K562 (cell line): ENCODE measurements around the gene GFOD1. TPM values are rescaled to one million over a fixed set of nuclear protein-coding genes. Genes with fewer than 3 reads are reported as not detected.

ENCODE experiments used
- ATAC-seq: fragments of 200-7000 bp; cut with Tn5 transposase; 3 replicates; pipeline ENCODE4 v1.9.1; 2020; ENCODE audit warnings: moderate library complexity
- BruUV-seq: library from RNA; stranded (reverse); fragments of 400-500 nt; replicated peaks from 2 replicates; lab custom pipeline; 2021; lab: Mats Ljungman, UMichigan
- CTCF ChIA-PET: fragments of 300-600 bp; formaldehyde crosslinking; extraction: SDS; loops from one replicate; lab custom pipeline; 2021; ENCODE audit warnings: low intra/inter-chr PET ratio; lab: Yijun Ruan, JAX
- POLR2A ChIA-PET: fragments of 300-600, 350-650 bp; sonication (Branson Sonifier 250); formaldehyde crosslinking; extraction: SDS; loops from one replicate; lab custom pipeline; 2021; ENCODE audit warnings: antibody characterized with exemption, inconsistent platforms; lab: Yijun Ruan, JAX
- DNase-seq, 4 experiments: peaks; one replicate each; pipeline versions ENCODE4 v3.0.0 to v3.0.0-alpha.2; 2011 to 2018; ENCODE audit warnings: low spot score in 3 of 4, mixed read lengths in 3 of 4; ENCODE audit errors: extremely low read depth in 1 of 4
- FAIRE-seq: peaks from 2 replicates; lab custom pipeline; 2011; peaks lifted over from hg19 to GRCh38; lab: Jason Lieb, UNC
- H2AFZ ChIP-seq: 2 replicates; pipeline ENCODE4 v1.6.0; 2011; ENCODE audit warnings: low read depth, low read length, control low read depth, inconsistent platforms
- H3K27ac ChIP-seq: fragments of 200-600 bp; 3 replicates; pipeline ENCODE4 v1.8.0; 2011; ENCODE audit warnings: low read depth, mild to moderate bottlenecking, control low read depth, inconsistent platforms, low read length, moderate library complexity, mixed read lengths; ENCODE audit errors: extremely low read depth
- H3K27me3 ChIP-seq, 2 experiments: fragments of 300-600 bp in 1 of 2; 2 replicates in 1 of 2; 3 replicates in 1 of 2; pipeline versions ENCODE4 v1.6.0 to v1.8.0; 2011; ENCODE audit warnings: inconsistent platforms in 2 of 2, low read length in 2 of 2, mild to moderate bottlenecking in 1 of 2, mixed read lengths in 1 of 2, moderate library complexity in 1 of 2; ENCODE audit not compliant: control insufficient read depth in 2 of 2, insufficient read depth in 2 of 2
- H3K36me3 ChIP-seq: fragments of 300-600 bp; 3 replicates; pipeline ENCODE4 v1.8.0; 2011; ENCODE audit warnings: mild to moderate bottlenecking, low read length, inconsistent platforms; ENCODE audit not compliant: control insufficient read depth, insufficient read depth
- H3K4me1 ChIP-seq, 2 experiments: fragments of 200-600 bp in 1 of 2; replicated peaks in 1 of 2; 2 replicates in 1 of 2; 3 replicates in 1 of 2; pipeline versions ENCODE4 v1.5.1 to v1.8.0; 2011; ENCODE audit warnings: inconsistent platforms in 2 of 2, low read length in 2 of 2, mild to moderate bottlenecking in 1 of 2, mixed read lengths in 1 of 2, moderate library complexity in 1 of 2; ENCODE audit not compliant: control insufficient read depth in 2 of 2, insufficient read depth in 2 of 2
- H3K4me2 ChIP-seq: 2 replicates; pipeline ENCODE4 v1.6.1; 2011; ENCODE audit warnings: low read length, control low read depth, inconsistent platforms, mixed read lengths; ENCODE audit not compliant: insufficient read depth
- H3K4me3 ChIP-seq: fragments of 200-600 bp; sonication (generic), shearing (Covaris generic); 2 replicates; pipeline ENCODE4 v1.5.1; 2016; ENCODE audit warnings: control low read depth, inconsistent platforms
- H3K79me2 ChIP-seq: fragments of 200-600 bp; 3 replicates; pipeline ENCODE4 v1.8.0; 2011; ENCODE audit warnings: low read length, inconsistent platforms; ENCODE audit not compliant: control insufficient read depth, insufficient read depth
- H3K9ac ChIP-seq, 2 experiments: 2 replicates each; pipeline versions ENCODE4 v1.6.0 to v1.6.1; 2011; ENCODE audit warnings: low read depth in 2 of 2, low read length in 2 of 2, control low read depth in 1 of 2, inconsistent platforms in 1 of 2, mild to moderate bottlenecking in 1 of 2, mixed read lengths in 1 of 2; ENCODE audit not compliant: insufficient read depth in 1 of 2
- H3K9me1 ChIP-seq: one replicate; pipeline ENCODE4 v1.6.0; 2011; ENCODE audit warnings: inconsistent platforms, mild to moderate bottlenecking, low read length, moderate library complexity; ENCODE audit not compliant: control insufficient read depth, insufficient read depth
- H3K9me3 ChIP-seq: replicated peaks from 2 replicates; pipeline ENCODE4 v1.5.1; 2011; ENCODE audit warnings: low read depth, low read length, inconsistent platforms; ENCODE audit not compliant: control insufficient read depth, insufficient read depth
- H4K20me1 ChIP-seq: replicated peaks from 2 replicates; pipeline ENCODE4 v1.6.1; 2011; ENCODE audit warnings: low read length, inconsistent platforms, mixed read lengths; ENCODE audit not compliant: control insufficient read depth, insufficient read depth
- CREM ChIP-seq: IDR thresholded peaks from 2 replicates; pipeline ENCODE4 v1.6.1; 2014; ENCODE audit warnings: antibody characterized with exemption, low read depth
- NCOR1 ChIP-seq: fragments of 450-650 bp; IDR thresholded peaks from 2 replicates; pipeline ENCODE4 v1.6.1; 2016; ENCODE audit warnings: mild to moderate bottlenecking, moderate library complexity
- NR1H2 ChIP-seq: sonication (generic); formaldehyde crosslinking; IDR thresholded peaks from 2 replicates; pipeline ENCODE4 v1.4.0; 2020; ENCODE audit warnings: mild to moderate bottlenecking, missing genetic modification reagents
- TBL1XR1 ChIP-seq, 2 experiments: IDR thresholded peaks; 2 replicates each; pipeline ENCODE4 v1.6.1; 2012; ENCODE audit warnings: improper control_type of control experiment in 2 of 2, low read length in 2 of 2, mild to moderate bottlenecking in 1 of 2
- XRCC5 ChIP-seq: fragments of 200-400 bp; formaldehyde crosslinking; IDR thresholded peaks from 2 replicates; pipeline ENCODE4 v1.6.1; 2017; ENCODE audit warnings: low read depth, mild to moderate bottlenecking, low read length
- ZNF134 ChIP-seq: fragments of 250-450 bp; sonication (Bioruptor Pico); conservative IDR thresholded peaks from 2 replicates; pipeline ENCODE4 v1.4.0; 2020
- ZNF24 ChIP-seq: fragments of 450-650 bp; IDR thresholded peaks from 2 replicates; pipeline ENCODE4 v1.6.1; 2016
- ZNF79 ChIP-seq: fragments of 250-450 bp; sonication (Bioruptor Pico); IDR thresholded peaks from 2 replicates; pipeline ENCODE4 v1.4.0; 2020; ENCODE audit warnings: low read depth, mild to moderate bottlenecking, moderate library complexity
- WGBS: fragments of 100-300 bp; shearing (Covaris generic); methylation state at CpG from one replicate; pipeline ENCODE4 v1.1.6; 2016; ENCODE audit warnings: low coverage, mixed read lengths; ENCODE audit not compliant: insufficient coverage; ENCODE audit errors: missing lambda C conversion rate; 5-methylcytosine and 5-hydroxymethylcytosine counted together
- in situ Hi-C: fragments of 300-500 bp; cut with MboI; formaldehyde crosslinking; loops from 4 replicates; pipeline ENCODE4 v1.15.0; 2018; ENCODE audit warnings: inconsistent platforms, mixed read lengths
- intact Hi-C: fragments of 100-400 bp; cut with micrococcal nuclease; formaldehyde crosslinking; loops from 2 replicates; pipeline ENCODE4 v1.14.2; 2022
- polyA plus RNA-seq, 8 experiments: library from polyadenylated mRNA; depleted of rRNA in 4 of 8; stranded (reverse) in 5 of 8; unstranded in 3 of 8; fragments of >200 nt; fragmentation: Nextera tagmentation in 2 of 8; fragmentation: Illumina TruSeq in 1 of 8; extraction: Ambion mirVana in 2 of 8; extraction: Trizol in 1 of 8; gene quantifications; 2 replicates each; pipeline versions ENCODE4 v1.2.1 to v1.2.3, GENCODE V29; 2011 to 2014; ENCODE audit warnings: inconsistent platforms in 1 of 8, missing spikeins in 1 of 8
- total RNA-seq, 7 experiments: library from RNA; depleted of rRNA in 6 of 7; stranded (reverse); fragments of >200 nt in 6 of 7; fragmentation: Illumina TruSeq in 2 of 7; extraction: Trizol in 2 of 7; gene quantifications; 2 replicates each; pipeline versions ENCODE4 v1.2.1 to v1.2.3, GENCODE V29; 2011 to 2021; ENCODE audit warnings: low replicate concordance in 1 of 7
- TF ChIP-seq, protein P1 (sequence below), 2 experiments: IDR thresholded peaks; 2 replicates each; pipeline ENCODE4 v1.6.1; 2012; ENCODE audit warnings: improper control_type of control experiment in 2 of 2, low read depth in 2 of 2, low read length in 2 of 2, borderline replicate concordance in 1 of 2

Gene GFOD1
- total and polyA plus RNA-seq, 9 of the 15 experiments (the other 6 are each of a cell fraction or from before 2014, with no cell fraction given) = 3.8 to 12.0 (median 8.2) TPM

DNA sequence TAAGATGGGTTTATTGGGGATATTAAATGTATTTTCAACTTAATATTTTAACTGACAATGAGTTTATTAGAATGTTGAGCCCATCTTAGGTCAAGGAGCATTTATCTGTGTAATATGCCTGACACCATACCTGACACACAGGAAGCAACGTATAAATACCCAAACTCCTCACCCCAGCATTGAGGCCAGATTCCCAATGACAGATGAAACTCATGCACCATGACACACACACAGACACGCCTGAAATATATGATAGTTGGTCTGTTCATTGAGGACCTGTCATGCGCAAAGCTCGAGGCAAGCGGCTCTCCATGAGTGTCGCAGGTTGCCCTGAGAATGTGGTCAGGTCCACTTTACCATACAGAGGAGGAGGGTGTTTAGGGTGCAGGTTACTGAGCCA lies 64.1 kb downstream of the GFOD1 start:
- Histone ChIP-seq H3K27ac (no peak overlapping the region), H3K79me2 (no peaks in the 10 kb centered on the region), H4K20me1 (no peaks in the 10 kb centered on the region), H3K9ac (no peak overlapping the region), H3K9me1 (no peaks in the 10 kb centered on the region), H3K4me1 (peaks cover 2 to 4% of the 10 kb centered on the region in 2 experiments; a peak in 2 of 5 replicates), H3K9me3 (no peaks in the 10 kb centered on the region), H3K4me2 (no peak overlapping the region), H3K27me3 (no peaks in the 10 kb centered on the region), H3K4me3 (no peak overlapping the region), H3K36me3 (no peaks in the 10 kb centered on the region), H2AFZ (no peak overlapping the region)
- in situ Hi-C loops (no loop called here), intact Hi-C loops (no loop called here)
- FAIRE-seq (no peak), DNase-seq (no peak), ATAC-seq (no peak)
- no peak for TF ChIP-seq NR1H2 (CRISPR knock-in tag)
- TF ChIP-seq TBL1XR1 (IDR thresholded peaks at IDR 0.05; ENCODE audit: low read length in 2 of 2) = no peak
- no peak for TF ChIP-seq ZNF134
- no peak for TF ChIP-seq ZNF79 (CRISPR knock-in tag)
- no peak for TF ChIP-seq XRCC5
- no peak for TF ChIP-seq NCOR1
- TF ChIP-seq ZNF24 = no peak
- TF ChIP-seq CREM = no peak
- TF ChIP-seq, protein P1, sequence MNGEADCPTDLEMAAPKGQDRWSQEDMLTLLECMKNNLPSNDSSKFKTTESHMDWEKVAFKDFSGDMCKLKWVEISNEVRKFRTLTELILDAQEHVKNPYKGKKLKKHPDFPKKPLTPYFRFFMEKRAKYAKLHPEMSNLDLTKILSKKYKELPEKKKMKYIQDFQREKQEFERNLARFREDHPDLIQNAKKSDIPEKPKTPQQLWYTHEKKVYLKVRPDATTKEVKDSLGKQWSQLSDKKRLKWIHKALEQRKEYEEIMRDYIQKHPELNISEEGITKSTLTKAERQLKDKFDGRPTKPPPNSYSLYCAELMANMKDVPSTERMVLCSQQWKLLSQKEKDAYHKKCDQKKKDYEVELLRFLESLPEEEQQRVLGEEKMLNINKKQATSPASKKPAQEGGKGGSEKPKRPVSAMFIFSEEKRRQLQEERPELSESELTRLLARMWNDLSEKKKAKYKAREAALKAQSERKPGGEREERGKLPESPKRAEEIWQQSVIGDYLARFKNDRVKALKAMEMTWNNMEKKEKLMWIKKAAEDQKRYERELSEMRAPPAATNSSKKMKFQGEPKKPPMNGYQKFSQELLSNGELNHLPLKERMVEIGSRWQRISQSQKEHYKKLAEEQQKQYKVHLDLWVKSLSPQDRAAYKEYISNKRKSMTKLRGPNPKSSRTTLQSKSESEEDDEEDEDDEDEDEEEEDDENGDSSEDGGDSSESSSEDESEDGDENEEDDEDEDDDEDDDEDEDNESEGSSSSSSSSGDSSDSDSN (IDR thresholded peaks at IDR 0.05; ENCODE audit: borderline replicate concordance in 1 of 2, low read depth in 2 of 2, low read length in 2 of 2) = no peak
- ChIA-PET POLR2A (interaction anchor here (1.2 to 2.1 kb wide), 2 partner anchors 8 to 12 kb away, joined by 3 to 11 read pairs; no protein-coding TSS in a partner anchor), CTCF (no interaction called here)
- 76% methylated on average over 6 of the region's 6 CpGs for WGBS
- BruUV-seq = no TSS peak
